Ovary (tissue), 9 donors: ENCODE data around the gene ASIP. TPM values are rescaled to one million over a fixed set of nuclear protein-coding genes. Genes with fewer than 3 reads are reported as not detected.
A peak's percentile ranks its signal among the peaks of the same experiment; 100 is the strongest.
"Not testable (repeated sequence)": the region's sequence is repeated elsewhere in the genome, so short reads cannot be mapped to it uniquely, and the experiment has no call there.

Experiments used
- DNase-seq, 5 donors: peaks; one replicate each; pipeline ENCODE4 v3.0.0-alpha.2; 2019 to 2020
- H3K27ac ChIP-seq, 2 donors: fragments of 200-600 bp; one replicate each; pipeline versions ENCODE4 v1.5.1 to v1.8.0; 2019 to 2022
- H3K27me3 ChIP-seq: fragments of 200-600 bp; one replicate; pipeline ENCODE4 v1.8.0; 2022
- H3K36me3 ChIP-seq: fragments of 200-600 bp; sonication (generic); one replicate; pipeline ENCODE4 v1.5.1; 2019
- H3K4me1 ChIP-seq: one replicate; pipeline ENCODE4 v1.8.1; 2013; ENCODE audit warnings: mild to moderate bottlenecking, moderate library complexity; ENCODE audit not compliant: insufficient read depth
- H3K4me3 ChIP-seq: fragments of 200-600 bp; sonication (generic); one replicate; pipeline ENCODE4 v1.5.1; 2017
- H3K9me3 ChIP-seq, 2 donors: fragments of 200-600 bp in 1 of 2; sonication (generic) in 1 of 2; one replicate each; pipeline versions ENCODE4 v1.5.1 to v1.8.1; 2013 to 2019; ENCODE audit warnings: mild to moderate bottlenecking in 1 of 2, moderate library complexity in 1 of 2
- CTCF ChIP-seq, 3 donors: fragments of 450-650 bp in 2 of 3; fragments of 200-600 bp in 1 of 3; IDR thresholded peaks; one replicate each; pipeline versions ENCODE4 v1.5.1 to v1.8.0; 2016 to 2022; ENCODE audit warnings: antibody characterized with exemption in 3 of 3, mild to moderate bottlenecking in 1 of 3
- EP300 ChIP-seq: sonication (generic); formaldehyde crosslinking; IDR thresholded peaks from one replicate; pipeline ENCODE4 v1.6.1; 2017; ENCODE audit warnings: antibody characterized with exemption
- POLR2A ChIP-seq: fragments of 450-650 bp; IDR thresholded peaks from one replicate; pipeline ENCODE4 v1.6.1; 2017; ENCODE audit warnings: antibody characterized with exemption, mild to moderate bottlenecking, moderate library complexity
- WGBS, 3 donors: extraction: QIAGEN DNeasy Blood & Tissue Kit in 1 of 3; methylation state at CpG; one replicate each; pipeline versions ENCODE4 v1.1.5 to v1.1.7; 2013 to 2017; 5-methylcytosine and 5-hydroxymethylcytosine counted together
- intact Hi-C, 4 donors: fragments of 100-400 bp; cut with DNase I; formaldehyde crosslinking; loops; one replicate each; pipeline versions ENCODE4 v1.11.0 to v1.15.1; 2022 to 2023
- polyA plus RNA-seq, 2 donors: library from polyadenylated mRNA; stranded (reverse); fragments of 200-250 nt in 1 of 2; fragments of 350-450 nt in 1 of 2; fragmentation: Illumina TruSeq in 1 of 2; extraction: RNeasy Lipid Tissue Mini Kit (QIAGEN cat#74804) in 1 of 2; gene quantifications; one replicate each; pipeline ENCODE4 v1.2.3, GENCODE V29; 2013 to 2014
- total RNA-seq, 7 donors: library from RNA; depleted of rRNA in 2 of 7; stranded (reverse); fragments of >200 nt in 2 of 7; fragmentation: NEBNext Ultra II Directional in 3 of 7; extraction: Animal tissue kit (Norgen Biotek cat#: 25700) in 3 of 7; gene quantifications; one replicate each; pipeline versions ENCODE4 v1.1.0 to v1.2.4, GENCODE V29; 2016 to 2023
- donor health status: DM: no; HTN: no; CAD: no; lungs with moderate emphysema.
- donor health status: DM: no; HTN: no; CAD: no.
- donor health status: Bipolar disorder and iron deficiency.
- donor health status: DM: yes; HTN: yes; CAD: no.
- donor health status: DM: no; HTN: no; CAD: no.
- donor health status: DM: yes; HTN: yes; CAD: no.

ASIP gene
- total and polyA plus RNA-seq, 9 donors, result 0.37 to 57.1 (median 22.5) TPM

DNA sequence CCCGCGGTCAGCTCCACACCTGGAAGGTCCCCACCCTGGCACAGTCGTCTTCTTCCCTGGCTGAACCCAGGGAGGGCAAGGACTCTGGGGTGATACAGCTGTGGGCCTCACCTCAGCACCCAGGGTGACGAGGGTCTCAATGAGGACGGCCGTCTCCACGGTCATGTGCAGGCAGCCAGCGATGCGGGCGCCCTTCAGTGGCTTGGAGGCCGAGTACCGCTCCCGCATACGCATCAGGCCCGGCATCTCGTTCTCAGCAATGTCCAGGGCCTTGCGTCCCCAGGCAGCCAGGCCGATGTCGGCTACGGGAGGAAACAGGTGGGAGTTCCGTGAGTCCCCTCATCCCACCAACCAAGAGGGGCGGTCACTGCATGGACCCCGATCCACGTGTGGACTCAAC lies 54.1 kb downstream of the ASIP start:
- no peak overlapping the region for H3K27ac ChIP-seq
- H3K27me3 ChIP-seq, result no peaks in the 10 kb centered on the region
- no peak for DNase-seq
- no peaks in the 10 kb centered on the region for H3K4me1 ChIP-seq
- intact Hi-C loops, result loop anchor here in 1 of 4 donors (5.0 kb wide), 1 partner anchor 103 kb away; no protein-coding TSS in a partner anchor
- no peak overlapping the region for H3K4me3 ChIP-seq
- WGBS, 3 donors, result 93 to 95% (median 94%) methylated on average over 23 to 24 of the region's 24 CpGs
- no peaks in the 10 kb centered on the region for H3K9me3 ChIP-seq
- TF ChIP-seq EP300 (no peak), CTCF (IDR thresholded peaks at IDR 0.05) (no peak)
- no peaks in the 10 kb centered on the region for H3K36me3 ChIP-seq

GRCh38 chr20:34296468-34296867 lies 55.2 kb downstream of the ASIP start:
- no peaks in the 10 kb centered on the region for H3K27me3 ChIP-seq
- no peak for DNase-seq
- intact Hi-C loops, result loop anchor here in 1 of 4 donors (5.0 kb wide), 1 partner anchor 104 kb away; no protein-coding TSS in a partner anchor
- no peaks in the 10 kb centered on the region for H3K4me1 ChIP-seq
- no peaks in the 10 kb centered on the region for H3K9me3 ChIP-seq
- 78 to 81% (median 78%) methylated on average over 3 of the region's 3 CpGs for WGBS, 3 donors
- TF ChIP-seq CTCF (IDR thresholded peaks at IDR 0.05) (no peak), EP300 (no peak), POLR2A (no peak)
- H3K4me3 ChIP-seq, result no peak overlapping the region
- H3K36me3 ChIP-seq, result no peaks in the 10 kb centered on the region
- no peak overlapping the region for H3K27ac ChIP-seq

GRCh38 chr20:34298294-34298784 lies 57.1 kb downstream of the ASIP start:
- 57 to 93% (median 59%) methylated on average over 3 to 10 of the region's 15 CpGs for WGBS, 3 donors
- H3K9me3 ChIP-seq, DNase-seq, H3K36me3 ChIP-seq, H3K27ac ChIP-seq, H3K4me3 ChIP-seq, H3K4me1 ChIP-seq, H3K27me3 ChIP-seq: not testable (repeated sequence)
- peak in 1 of 3 donors; percentile 15 for TF ChIP-seq CTCF (IDR thresholded peaks at IDR 0.05)
- intact Hi-C loops, result loop anchor here in 1 of 4 donors (5.0 kb wide), 1 partner anchor 106 kb away; no protein-coding TSS in a partner anchor

- no peak for DNase-seq
- intact Hi-C loops, result loop anchor here in 1 of 4 donors (5.0 kb wide), 1 partner anchor 107 kb away; no protein-coding TSS in a partner anchor
- no peaks in the 10 kb centered on the region for H3K9me3 ChIP-seq
- H3K36me3 ChIP-seq, result no peaks in the 10 kb centered on the region
- H3K27me3 ChIP-seq, result no peaks in the 10 kb centered on the region
- WGBS, 3 donors, result 81 to 87% (median 86%) methylated on average over 11 of the region's 11 CpGs
- no peak overlapping the region for H3K4me3 ChIP-seq
- H3K4me1 ChIP-seq, result peaks cover 6% of the 10 kb centered on the region
- H3K27ac ChIP-seq, result no peak overlapping the region
- TF ChIP-seq EP300, result no peak
- TF ChIP-seq CTCF (IDR thresholded peaks at IDR 0.05), result no peak
- TF ChIP-seq POLR2A, result no peak
These were observed 58.5 kb downstream of the ASIP start for GRCh38 chr20:34299556-34300255.
